ENCODE data around the gene FAAP24. TPM values are rescaled to one million over a fixed set of nuclear protein-coding genes. Genes with fewer than 3 reads are reported as not detected.
A peak's percentile ranks its signal among the peaks of the same experiment; 100 is the strongest.
"Not testable (repeated sequence)": the region's sequence is repeated elsewhere in the genome, so short reads cannot be mapped to it uniquely, and the experiment has no call there.

FAAP24 gene
- total RNA-seq, 1 donor from 2014 or later: 4.7 TPM

GRCh38 chr19:32988724-32989123 lies 16.7 kb downstream of the FAAP24 start:
- Mint-ChIP-seq H3K36me3 (ENCODE audit: insufficient read depth) (peaks cover 28% of the 10 kb centered on the region), H3K4me3 (ENCODE audit: low read depth) (no peak overlapping the region), H3K27ac (no peak overlapping the region), H3K4me1 (ENCODE audit: low read depth) (peaks cover 5% of the 10 kb centered on the region), H3K9me3 (ENCODE audit: low read depth) (no peaks in the 10 kb centered on the region), H3K27me3 (no peaks in the 10 kb centered on the region)
- no peak for DNase-seq (ENCODE audit: low spot score, unreplicated experiment)
- no peak for TF ChIP-seq CTCF (IDR thresholded peaks at IDR 0.05; ENCODE audit: unreplicated experiment)

- not testable (repeated sequence) for DNase-seq (ENCODE audit: low spot score, unreplicated experiment); H3K9me3 Mint-ChIP-seq (ENCODE audit: low read depth); H3K27me3 Mint-ChIP-seq; H3K4me3 Mint-ChIP-seq (ENCODE audit: low read depth)
- H3K4me1 Mint-ChIP-seq (ENCODE audit: low read depth): peaks cover 13% of the 10 kb centered on the region
- peak overlapping the region; percentile 41 for H3K27ac Mint-ChIP-seq
- H3K36me3 Mint-ChIP-seq (ENCODE audit: insufficient read depth): peaks cover 30% of the 10 kb centered on the region
Measured at GRCh38 chr19:32995966-32996365, 23.9 kb downstream of the FAAP24 start.

- H3K27me3 Mint-ChIP-seq; DNase-seq (ENCODE audit: low spot score, unreplicated experiment); H3K27ac Mint-ChIP-seq; H3K9me3 Mint-ChIP-seq (ENCODE audit: low read depth); H3K4me3 Mint-ChIP-seq (ENCODE audit: low read depth): not testable (repeated sequence)
- peaks cover 13% of the 10 kb centered on the region for H3K4me1 Mint-ChIP-seq (ENCODE audit: low read depth)
- peaks cover 28% of the 10 kb centered on the region for H3K36me3 Mint-ChIP-seq (ENCODE audit: insufficient read depth)
Measured at GRCh38 chr19:32997061-32997464, 25.0 kb downstream of the FAAP24 start.

- no peak overlapping the region for H3K4me3 Mint-ChIP-seq (ENCODE audit: low read depth)
- H3K27me3 Mint-ChIP-seq: no peaks in the 10 kb centered on the region
- TF ChIP-seq CTCF (IDR thresholded peaks at IDR 0.05; ENCODE audit: unreplicated experiment): no peak
- no peaks in the 10 kb centered on the region for H3K9me3 Mint-ChIP-seq (ENCODE audit: low read depth)
- DNase-seq (ENCODE audit: low spot score, unreplicated experiment): no peak
- H3K36me3 Mint-ChIP-seq (ENCODE audit: insufficient read depth): peaks cover 28% of the 10 kb centered on the region
- H3K27ac Mint-ChIP-seq: peak overlapping the region; percentile 71
- H3K4me1 Mint-ChIP-seq (ENCODE audit: low read depth): peaks cover 13% of the 10 kb centered on the region
Measured at GRCh38 chr19:32997716-32998355, 25.8 kb downstream of the FAAP24 start.

- no peak for DNase-seq (ENCODE audit: low spot score, unreplicated experiment)
- Mint-ChIP-seq H3K36me3 (ENCODE audit: insufficient read depth) (peaks cover 31% of the 10 kb centered on the region), H3K27ac (peak overlapping the region; percentile 89)
Measured at GRCh38 chr19:32998722-32999121, 26.7 kb downstream of the FAAP24 start.

GRCh38 chr19:33000510-33000909 lies 28.5 kb downstream of the FAAP24 start:
- Mint-ChIP-seq H3K27ac (no peak overlapping the region), H3K27me3 (no peaks in the 10 kb centered on the region), H3K4me3 (ENCODE audit: low read depth) (no peak overlapping the region), H3K9me3 (ENCODE audit: low read depth) (no peaks in the 10 kb centered on the region), H3K4me1 (ENCODE audit: low read depth) (peaks cover 20% of the 10 kb centered on the region), H3K36me3 (ENCODE audit: insufficient read depth) (peaks cover 34% of the 10 kb centered on the region)
- DNase-seq (ENCODE audit: low spot score, unreplicated experiment): no peak
- no peak for TF ChIP-seq CTCF (IDR thresholded peaks at IDR 0.05; ENCODE audit: unreplicated experiment)

More at GRCh38 chr19:32998722-32999121, 26.7 kb downstream of the FAAP24 start:
- TF ChIP-seq CTCF (IDR thresholded peaks at IDR 0.05; ENCODE audit: unreplicated experiment): no peak
- Mint-ChIP-seq H3K9me3 (ENCODE audit: low read depth) (no peaks in the 10 kb centered on the region), H3K4me1 (ENCODE audit: low read depth) (peaks cover 17% of the 10 kb centered on the region), H3K27me3 (no peaks in the 10 kb centered on the region), H3K4me3 (ENCODE audit: low read depth) (no peak overlapping the region)
